H1 (cell line): ENCODE data around the gene CEP350. TPM values are rescaled to one million over a fixed set of nuclear protein-coding genes. Genes with fewer than 3 reads are reported as not detected.

Source experiments
- RFX5 ChIP-seq: IDR thresholded peaks from 2 replicates; pipeline ENCODE4 v1.6.1; 2011; ENCODE audit warnings: low read depth, low read length, improper control_type of control experiment, borderline replicate concordance
- SAP30 ChIP-seq: fragments of 300-600 bp; sonication (generic); IDR thresholded peaks from 2 replicates; pipeline ENCODE4 v1.7.1; 2012; ENCODE audit warnings: low read length, moderate library complexity, mild to moderate bottlenecking, inconsistent platforms; ENCODE audit not compliant: insufficient read depth, insufficient replicate concordance
- SP4 ChIP-seq: IDR thresholded peaks from 2 replicates; pipeline ENCODE4 v1.6.1; 2012; ENCODE audit warnings: low read length, inconsistent platforms
- TBP ChIP-seq: IDR thresholded peaks from 2 replicates; pipeline ENCODE4 v1.6.1; 2011; ENCODE audit warnings: low read depth, low read length, improper control_type of control experiment
- YY1 ChIP-seq: IDR thresholded peaks from 2 replicates; pipeline ENCODE4 v1.6.1; 2011; ENCODE audit warnings: low read depth, mild to moderate bottlenecking, low read length
- polyA plus RNA-seq, 7 experiments: library from polyadenylated mRNA; depleted of rRNA in 3 of 7; stranded (reverse) in 5 of 7; unstranded in 2 of 7; fragments of >200 nt in 5 of 7; fragments of 200-250 nt in 2 of 7; gene quantifications; 1 replicate in 5 of 7; 2 replicates in 1 of 7; 4 replicates in 1 of 7; pipeline versions ENCODE4 v1.2.1 to v1.2.3, GENCODE V29; 2011 to 2013; ENCODE audit warnings: missing spikeins in 2 of 7, mixed read lengths in 2 of 7
- total RNA-seq: library from RNA; stranded (reverse); fragmentation: NEBNext Ultra II Directional; extraction: Animal tissue kit (Norgen Biotek cat#: 25700); gene quantifications from 2 replicates; pipeline ENCODE4 v1.2.1, GENCODE V29; 2021
- TF ChIP-seq, protein P1 (sequence below): IDR thresholded peaks from 2 replicates; pipeline ENCODE4 v1.6.1; 2012; ENCODE audit warnings: inconsistent platforms

CEP350 gene
- total and polyA plus RNA-seq, 2 of the 8 experiments (the other 6 are each of a cell fraction or from before 2014, with no cell fraction given): 5.6 to 39.4 TPM

- TF ChIP-seq SAP30: no peak
- TF ChIP-seq, protein P1, sequence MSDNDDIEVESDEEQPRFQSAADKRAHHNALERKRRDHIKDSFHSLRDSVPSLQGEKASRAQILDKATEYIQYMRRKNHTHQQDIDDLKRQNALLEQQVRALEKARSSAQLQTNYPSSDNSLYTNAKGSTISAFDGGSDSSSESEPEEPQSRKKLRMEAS: no peak
- TF ChIP-seq RFX5: no peak
- TF ChIP-seq YY1: no peak
- no peak for TF ChIP-seq TBP
- TF ChIP-seq SP4: no peak
Observed at GRCh38 chr1:180136331-180136967, 181.8 kb downstream of the CEP350 start (continued).
